Activated B cell treated with CpG ODN at 0.5 μM for 24 hours (primary cell): Measurements from ENCODE around the gene TRMT2A. TPM values are rescaled to one million over a fixed set of nuclear protein-coding genes. Genes with fewer than 3 reads are reported as not detected.

Experiments used
- ATAC-seq: fragments of 200-7000 bp; cut with Tn5 transposase; one replicate; pipeline ENCODE4 v1.10.0; 2021; ENCODE audit warnings: low read depth, mild to moderate bottlenecking, moderate library complexity
- CTCF ChIA-PET: fragments of 350-600 bp; sonication (Branson Sonifier 250); formaldehyde crosslinking; loops from one replicate; lab custom pipeline; 2021; ENCODE audit warnings: antibody characterized with exemption; lab: Charles Lee
- POLR2A ChIA-PET: fragments of 350-600 bp; sonication (Branson Sonifier 250); formaldehyde crosslinking; loops from one replicate; lab custom pipeline; 2021; ENCODE audit warnings: antibody characterized with exemption; lab: Charles Lee
- DNase-seq: peaks from one replicate; pipeline ENCODE4 v3.0.0; 2022
- H3K27ac Mint-ChIP-seq: one replicate; pipeline ENCODE4 v1.8.0; 2020; ENCODE audit warnings: mixed read lengths
- H3K27me3 Mint-ChIP-seq: one replicate; pipeline ENCODE4 v1.8.0; 2021; ENCODE audit warnings: mixed read lengths
- H3K36me3 Mint-ChIP-seq: one replicate; pipeline ENCODE4 v1.8.0; 2021; ENCODE audit warnings: low read depth, mixed read lengths
- H3K4me1 Mint-ChIP-seq: one replicate; pipeline ENCODE4 v1.8.0; 2021; ENCODE audit warnings: mixed read lengths
- H3K4me3 Mint-ChIP-seq: one replicate; pipeline ENCODE4 v1.8.0; 2020; ENCODE audit warnings: mild to moderate bottlenecking, mixed read lengths
- H3K9me3 Mint-ChIP-seq: one replicate; pipeline ENCODE4 v1.8.0; 2020; ENCODE audit warnings: mixed read lengths
- CTCF ChIP-seq: fragments of 200-600 bp; IDR thresholded peaks from one replicate; pipeline ENCODE4 v1.8.0; 2022; ENCODE audit warnings: antibody characterized with exemption, mild to moderate bottlenecking
- intact Hi-C: fragments of 100-400 bp; cut with micrococcal nuclease; formaldehyde crosslinking; loops from one replicate; pipeline ENCODE4 v1.15.1; 2024
- total RNA-seq: library from RNA; stranded (reverse); gene quantifications from 2 replicates; pipeline ENCODE4 v1.2.3, GENCODE V29; 2022

TRMT2A gene
- total RNA-seq, 1 donor from 2014 or later: 91.7 TPM

- no peaks in the 10 kb centered on the region for H3K27me3 Mint-ChIP-seq
- CTCF ChIA-PET: no interaction called here
- no peak overlapping the region for H3K27ac Mint-ChIP-seq
- intact Hi-C loops: no loop called here
- no peak for ATAC-seq
- no peak for DNase-seq
- POLR2A ChIA-PET: no interaction called here
- peaks cover 81% of the 10 kb centered on the region for H3K36me3 Mint-ChIP-seq
- H3K4me3 Mint-ChIP-seq: no peak overlapping the region
- H3K4me1 Mint-ChIP-seq: peaks cover 2% of the 10 kb centered on the region
- no peak for TF ChIP-seq CTCF
- H3K9me3 Mint-ChIP-seq: peaks cover 2% of the 10 kb centered on the region
These were observed 20.2 kb downstream of the TRMT2A start for GRCh38 chr22:20096574-20097420.

- ChIA-PET POLR2A (no interaction called here), CTCF (no interaction called here)
- TF ChIP-seq CTCF: no peak
- intact Hi-C loops: no loop called here
- no peak overlapping the region for H3K27ac Mint-ChIP-seq
- peaks cover 92% of the 10 kb centered on the region for H3K36me3 Mint-ChIP-seq
- DNase-seq (no peak), ATAC-seq (no peak)
- H3K27me3 Mint-ChIP-seq: no peaks in the 10 kb centered on the region
- H3K4me3 Mint-ChIP-seq: no peak overlapping the region
- peaks cover 2% of the 10 kb centered on the region for H3K9me3 Mint-ChIP-seq
- no peaks in the 10 kb centered on the region for H3K4me1 Mint-ChIP-seq
These were observed 21.5 kb downstream of the TRMT2A start for GRCh38 chr22:20095521-20095920.

- ChIA-PET POLR2A (interaction anchor here (1.7 kb wide), 1 partner anchor 23 kb away, joined by 4 read pairs; the partner anchor contains the start of gene TRMT2A), CTCF (no interaction called here)
- Mint-ChIP-seq H3K27me3 (no peaks in the 10 kb centered on the region), H3K27ac (no peak overlapping the region), H3K9me3 (peaks cover 2% of the 10 kb centered on the region), H3K4me1 (no peaks in the 10 kb centered on the region), H3K4me3 (no peak overlapping the region), H3K36me3 (peaks cover 91% of the 10 kb centered on the region)
- DNase-seq (no peak), ATAC-seq (no peak)
- no peak for TF ChIP-seq CTCF
- intact Hi-C loops: no loop called here
These were observed 22.7 kb downstream of the TRMT2A start for GRCh38 chr22:20094197-20094807.

GRCh38 chr22:20093418-20094196, 23.4 kb downstream of the TRMT2A start:
- ATAC-seq: no peak

More at GRCh38 chr22:20093418-20094196, 23.4 kb downstream of the TRMT2A start:
- intact Hi-C loops: no loop called here
- H3K4me3 Mint-ChIP-seq: no peak overlapping the region
- peaks cover 2% of the 10 kb centered on the region for H3K9me3 Mint-ChIP-seq
- peaks cover 92% of the 10 kb centered on the region for H3K36me3 Mint-ChIP-seq
- H3K27me3 Mint-ChIP-seq: no peaks in the 10 kb centered on the region
- no peak for DNase-seq
- CTCF ChIA-PET: no interaction called here
- POLR2A ChIA-PET: interaction anchor here (1.7 kb wide), 1 partner anchor 23 kb away, joined by 4 read pairs; the partner anchor contains the start of gene TRMT2A
- no peaks in the 10 kb centered on the region for H3K4me1 Mint-ChIP-seq
- no peak overlapping the region for H3K27ac Mint-ChIP-seq
- no peak for TF ChIP-seq CTCF
